ENCODE data around the gene MTMR11.

MTMR11 gene

DNA sequence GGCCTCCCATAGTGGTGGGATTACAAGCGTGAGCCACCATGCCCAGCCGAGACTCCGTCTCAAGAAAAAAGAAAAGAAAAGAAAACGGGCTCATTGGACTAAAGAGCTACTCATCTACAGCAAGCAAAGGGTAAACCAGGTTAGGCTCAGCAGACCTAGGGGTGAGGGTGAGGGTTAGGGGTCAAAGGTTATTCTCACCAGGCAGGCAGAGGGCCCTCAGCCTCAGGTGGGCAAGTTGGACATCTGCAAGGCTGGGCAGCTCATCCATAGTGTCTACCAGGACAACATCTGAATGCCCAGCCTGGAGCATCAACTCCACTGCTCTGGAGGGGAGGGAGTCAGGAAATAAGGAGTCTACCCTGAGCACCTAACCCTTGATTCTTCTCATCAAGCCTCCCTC, 3.5 kb downstream of the MTMR11 start:
- DNase-seq: no peak

DNA sequence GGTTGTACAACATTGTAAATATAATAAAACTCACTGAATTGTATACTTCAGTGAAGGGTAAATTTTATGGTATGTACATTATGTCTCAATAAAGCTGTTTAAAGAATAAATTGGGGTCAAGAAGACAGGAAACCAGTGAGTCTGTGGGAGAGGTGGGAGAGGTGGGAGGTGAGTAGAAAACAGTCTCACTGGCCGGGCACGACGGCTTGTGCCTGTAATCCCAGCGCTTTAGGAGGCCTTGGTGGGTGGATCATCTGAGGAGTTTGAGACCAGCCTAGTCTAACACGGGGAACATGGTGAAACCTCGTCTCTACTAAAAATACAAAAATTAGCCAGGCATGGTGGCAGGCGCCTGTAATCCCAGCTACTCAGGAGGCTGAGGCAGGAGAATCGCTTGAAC, 4.2 kb downstream of the MTMR11 start:
- DNase-seq: no peak

DNA sequence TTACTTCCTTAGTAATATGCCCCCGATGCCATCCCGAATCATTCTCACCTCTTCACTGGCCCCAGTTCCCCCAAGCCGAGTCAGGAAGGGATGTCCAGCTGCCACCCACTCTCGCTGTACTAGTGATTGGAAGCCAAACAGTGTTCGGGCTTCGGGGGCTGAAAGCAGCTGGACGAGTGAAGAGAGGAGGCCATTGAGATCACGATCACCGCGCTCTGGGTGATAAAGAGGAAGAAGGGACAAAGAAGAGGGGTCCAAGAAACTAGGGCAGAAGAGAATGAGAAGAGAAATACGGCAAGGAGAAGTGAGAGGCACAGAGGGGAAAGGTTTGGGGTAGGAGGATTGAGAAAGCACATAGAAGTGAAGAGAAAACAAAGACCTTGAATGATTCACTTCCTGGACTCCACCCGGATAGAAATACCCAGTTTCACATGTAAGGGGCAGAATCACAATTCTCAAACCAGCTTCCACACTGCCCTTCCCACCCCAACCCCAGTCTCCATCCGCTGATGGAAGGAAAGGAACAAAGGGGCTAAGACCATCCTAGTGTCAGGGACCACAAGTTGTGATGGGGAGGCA, 5.4 kb downstream of the MTMR11 start:
- no peak for DNase-seq

DNA sequence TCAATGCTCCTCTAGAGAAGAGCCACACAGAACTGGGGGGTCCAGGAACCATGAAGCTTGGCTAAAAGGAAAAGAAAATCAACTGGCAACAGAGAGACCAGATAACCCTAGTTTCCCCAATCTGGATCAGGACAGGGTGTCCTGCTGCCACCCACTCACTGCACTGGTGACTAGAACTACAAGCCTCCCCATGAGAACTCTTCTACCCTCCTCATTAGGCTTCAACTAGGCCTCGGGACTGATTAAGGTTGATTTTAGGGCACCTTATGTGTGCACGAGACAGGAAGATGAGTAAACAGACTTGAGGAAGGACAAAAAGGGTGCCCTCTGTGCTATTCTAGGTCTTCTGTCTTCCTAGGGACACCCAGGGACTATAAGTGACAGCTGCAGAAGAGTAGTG, 6.8 kb downstream of the MTMR11 start:
- DNase-seq: no peak

DNA sequence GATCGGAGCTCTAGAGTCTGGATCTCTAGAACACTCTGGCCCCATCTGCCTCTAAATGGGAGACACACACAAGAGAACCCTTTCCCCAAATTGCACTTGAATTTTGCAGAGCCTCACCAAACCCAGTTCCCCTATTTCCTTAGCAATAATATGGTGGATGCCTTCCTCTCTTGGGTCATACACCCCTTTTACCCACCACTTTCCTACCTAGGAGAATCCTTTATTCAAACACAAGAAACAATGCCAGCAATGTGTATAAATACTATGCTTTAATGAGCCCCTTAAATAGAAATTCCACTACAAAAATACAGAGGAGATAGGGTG, 8.3 kb downstream of the MTMR11 start:
- DNase-seq: no peak

DNA sequence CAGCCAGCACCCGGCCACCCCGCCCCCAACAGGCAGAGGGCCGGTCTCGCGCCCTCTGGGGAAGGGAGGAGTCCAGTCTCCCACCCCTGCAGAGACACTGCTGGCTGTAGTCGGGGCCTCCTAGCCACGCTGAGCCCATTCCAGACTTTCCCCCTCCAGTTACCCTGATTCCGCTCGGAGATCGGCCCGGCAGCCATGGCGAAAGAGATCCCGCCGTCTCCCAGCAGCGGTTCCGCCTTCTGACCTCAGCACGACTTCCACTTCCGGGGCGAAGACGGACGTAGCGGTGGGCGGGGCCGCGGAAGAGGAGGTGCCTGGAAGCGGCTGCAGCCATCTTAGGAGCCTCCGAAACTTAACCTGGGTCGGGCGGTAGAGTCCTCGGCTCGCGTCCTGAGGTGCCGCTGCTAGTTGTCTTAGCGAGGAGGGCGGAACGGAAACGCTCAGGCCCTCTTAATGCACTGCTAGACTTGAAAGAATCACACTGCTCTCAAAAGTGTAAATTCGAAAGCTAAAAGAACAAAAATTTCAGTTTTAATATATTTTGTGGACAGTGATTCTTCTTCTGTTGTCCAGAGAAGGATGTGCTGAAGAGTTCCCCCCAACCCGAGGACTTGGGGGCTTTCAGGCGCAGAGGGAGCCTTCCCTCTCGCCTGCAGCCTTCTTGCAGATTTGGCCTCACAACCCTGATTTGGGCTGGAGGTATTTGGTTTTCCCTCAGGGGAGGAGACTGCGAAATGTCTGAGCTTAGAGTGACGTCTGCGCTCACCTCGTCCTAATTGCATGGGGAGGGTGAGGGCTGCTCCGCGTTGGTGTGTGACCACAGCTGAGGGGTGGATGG, 8.9 kb downstream of the MTMR11 start, which contains the start of gene SF3B4:
Gene SF3B4, minus strand, starts transcription at position 241 of the 838 bp plus-strand sequence. Its CDS starts 44 bp downstream, at position 197.
- peak; percentile 95 for DNase-seq

DNA sequence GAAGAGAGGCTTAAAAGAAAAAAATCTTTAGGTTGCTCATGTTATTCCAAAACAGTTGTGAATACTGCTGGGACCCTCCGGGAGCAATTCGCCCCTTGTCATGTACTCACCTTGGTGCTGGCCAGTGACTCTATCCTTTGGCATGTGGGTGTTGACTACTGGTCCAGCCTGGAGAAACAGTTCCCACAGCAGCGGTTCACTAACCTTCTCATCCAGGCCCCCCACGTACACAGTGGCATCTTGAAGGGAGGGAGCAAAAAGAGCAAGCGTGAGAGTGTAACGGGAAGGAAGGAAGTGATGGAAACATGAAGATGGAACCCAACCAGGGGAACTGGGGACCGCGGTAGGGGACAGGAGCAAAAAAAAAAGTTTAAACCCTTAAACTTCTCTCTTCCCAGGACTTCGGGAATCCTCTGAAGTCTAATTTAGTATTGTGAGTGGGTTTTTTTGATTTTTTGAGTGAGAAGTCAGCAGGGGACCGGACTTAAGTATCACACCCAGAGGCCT, 9.6 kb downstream of the MTMR11 start:
- no peak for DNase-seq

DNA sequence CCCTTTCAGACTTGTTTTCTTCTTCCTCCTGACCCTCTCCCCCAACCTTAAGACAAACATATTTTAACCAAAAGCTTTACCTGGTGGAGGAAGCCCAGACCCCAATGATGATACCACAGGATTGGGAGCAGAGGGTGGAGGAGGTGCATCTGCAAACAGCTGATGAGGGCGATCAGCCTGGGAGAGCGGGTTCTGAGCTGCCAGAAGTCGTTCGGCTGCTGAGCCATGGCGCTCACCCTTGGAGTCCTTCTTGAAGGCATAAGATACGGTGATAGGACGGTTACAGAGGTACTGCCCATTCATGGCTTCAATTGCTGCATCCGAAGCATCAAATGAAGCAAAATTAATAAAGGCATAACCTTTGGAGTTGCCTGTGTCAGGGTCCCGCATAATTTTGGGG, 10.4 kb downstream of the MTMR11 start:
- no peak for DNase-seq

DNA sequence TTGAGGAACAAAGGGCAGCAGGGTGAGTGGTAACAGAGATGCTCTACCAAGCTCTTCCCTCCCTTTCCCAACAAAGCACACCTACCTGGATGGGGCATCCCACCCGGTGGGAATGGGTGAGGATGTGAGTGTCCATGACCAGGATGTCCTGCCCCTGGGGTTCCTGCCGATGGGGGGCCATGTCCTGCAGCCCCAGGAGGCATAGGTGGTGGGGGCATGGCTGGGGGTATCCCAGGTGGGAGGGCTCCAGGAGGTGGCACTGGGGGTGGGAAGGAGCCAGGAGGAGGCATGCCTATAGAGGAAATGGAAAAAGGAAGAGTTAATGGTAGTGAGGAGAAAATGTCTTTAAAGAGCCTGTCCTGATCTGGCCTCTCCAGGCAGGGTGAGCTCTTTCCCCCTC, 10.9 kb downstream of the MTMR11 start:
- DNase-seq: no peak

DNA sequence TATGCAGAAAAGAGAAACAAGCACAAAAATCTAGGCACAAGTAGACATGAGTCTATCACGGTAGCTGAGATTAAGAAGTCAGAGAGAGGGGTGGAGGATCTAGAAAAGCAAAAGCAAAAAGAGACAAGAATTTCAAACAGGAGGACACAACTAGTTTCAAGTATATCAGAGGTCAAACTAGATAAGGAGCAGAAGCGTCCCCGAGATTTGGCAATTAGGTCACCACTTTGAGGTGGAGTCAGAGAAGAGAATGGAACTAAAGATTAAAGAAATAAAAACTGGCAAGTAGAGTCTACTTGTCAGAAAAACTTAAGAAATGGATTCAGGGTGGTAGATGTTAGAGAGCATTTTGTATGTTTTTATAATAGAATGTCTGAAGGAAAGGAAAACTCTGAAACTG, 11.3 kb downstream of the MTMR11 start:
- no peak for DNase-seq

DNA sequence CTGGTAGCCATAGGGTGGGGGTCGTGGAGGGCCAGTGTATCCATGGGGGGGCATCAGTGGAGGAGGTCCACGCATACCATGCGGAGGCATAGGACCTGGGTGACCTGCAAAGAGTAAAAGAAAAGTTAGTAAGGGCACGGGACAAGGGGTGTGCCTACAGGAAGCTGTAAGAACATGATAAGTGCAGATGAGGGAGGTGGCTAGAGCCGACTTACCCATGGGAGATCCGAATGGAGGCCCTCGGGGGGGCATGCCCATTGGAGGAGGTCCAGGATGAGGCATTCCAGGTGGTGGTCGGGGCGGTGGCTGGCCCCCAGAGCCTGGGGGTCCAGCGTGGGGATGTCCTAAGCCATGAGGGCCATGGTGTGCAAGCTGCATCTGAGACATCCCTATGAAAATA, 13.1 kb downstream of the MTMR11 start:
- DNase-seq: no peak

DNA sequence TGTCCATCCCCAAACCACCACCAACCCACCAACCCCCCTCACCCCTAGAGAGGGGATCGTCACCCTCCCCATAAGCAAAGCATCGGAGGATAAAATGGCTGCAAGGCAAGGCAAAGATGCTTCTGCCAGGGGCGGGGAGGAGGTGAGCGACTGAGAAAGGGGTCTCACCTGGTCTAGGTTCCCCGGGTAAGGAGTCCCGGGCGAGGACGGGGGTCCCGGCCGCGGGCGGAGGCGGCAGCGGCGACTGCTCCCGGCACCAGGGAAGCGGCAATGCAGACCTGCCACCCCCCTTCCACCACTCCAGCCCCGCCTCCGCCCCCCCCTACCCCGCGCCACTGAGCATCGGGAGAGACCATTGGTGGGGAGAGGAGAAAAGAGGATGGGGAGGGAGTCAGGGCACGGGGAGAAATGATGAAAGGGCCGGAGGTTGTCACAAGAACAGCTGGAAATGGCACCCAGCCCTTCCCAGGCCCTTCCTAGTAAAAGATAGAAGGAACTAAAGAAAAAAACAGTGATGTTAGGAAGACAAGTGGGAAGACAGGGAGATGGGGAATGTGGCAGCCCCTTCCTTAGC, 19.0 kb downstream of the MTMR11 start, which contains the start of gene SV2A:
Gene SV2A, minus strand, starts transcription at position 274 of the 574 bp plus-strand sequence. CDS start 4,004 bp downstream, outside the sequence.
- DNase-seq: no peak

DNA sequence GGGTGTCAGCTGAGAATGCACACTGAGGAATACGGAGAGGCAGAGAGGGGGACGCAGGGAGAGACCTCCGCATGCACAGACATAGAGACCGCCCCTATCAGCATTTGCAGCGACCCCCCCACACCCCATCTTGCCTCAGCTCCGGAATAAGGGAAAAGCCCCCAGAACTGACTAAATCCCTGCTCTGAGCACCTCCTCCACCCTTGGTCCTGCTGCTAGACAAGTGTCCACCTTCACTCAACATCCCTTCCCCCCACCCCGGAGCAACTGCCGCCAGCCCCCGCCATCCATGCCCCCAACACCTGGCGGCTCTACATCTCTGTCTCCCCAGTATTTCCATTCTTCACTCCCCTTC, 19.8 kb downstream of the MTMR11 start:
- no peak for DNase-seq

DNA sequence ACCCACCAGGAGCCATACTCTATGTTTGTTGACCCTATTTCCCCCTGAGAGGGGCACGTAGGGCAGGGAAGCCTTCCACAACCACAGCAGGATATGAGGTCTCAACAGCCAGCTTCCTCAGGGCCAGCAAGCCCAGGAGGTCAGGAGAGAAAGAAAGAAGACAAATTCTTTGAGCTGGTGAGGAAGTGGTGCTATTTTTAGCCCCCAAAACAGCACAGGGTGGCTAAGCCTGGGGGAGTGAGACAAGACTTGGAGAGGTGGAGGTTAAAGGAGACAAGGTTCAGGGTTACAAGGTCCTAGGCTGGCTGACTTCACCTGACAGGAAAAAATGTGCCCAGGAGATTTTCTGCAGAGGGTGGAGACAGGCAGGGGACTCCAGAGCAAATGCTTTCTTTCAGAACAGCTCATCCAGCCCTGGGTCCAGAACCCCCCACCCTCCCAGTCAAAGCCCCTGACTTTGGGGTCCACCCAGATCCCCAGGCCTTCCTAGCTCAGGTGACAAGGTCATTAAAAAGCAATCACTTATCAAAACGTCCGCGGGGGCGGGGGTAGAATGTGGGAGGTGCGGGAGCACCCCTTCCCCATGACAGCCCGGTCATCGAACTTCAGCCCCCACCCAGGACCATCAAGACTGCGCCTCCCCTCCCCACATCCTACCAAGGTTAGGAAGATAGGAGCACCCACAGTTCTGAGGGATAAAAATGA, 20.3 kb downstream of the MTMR11 start:
- DNase-seq: no peak

DNA sequence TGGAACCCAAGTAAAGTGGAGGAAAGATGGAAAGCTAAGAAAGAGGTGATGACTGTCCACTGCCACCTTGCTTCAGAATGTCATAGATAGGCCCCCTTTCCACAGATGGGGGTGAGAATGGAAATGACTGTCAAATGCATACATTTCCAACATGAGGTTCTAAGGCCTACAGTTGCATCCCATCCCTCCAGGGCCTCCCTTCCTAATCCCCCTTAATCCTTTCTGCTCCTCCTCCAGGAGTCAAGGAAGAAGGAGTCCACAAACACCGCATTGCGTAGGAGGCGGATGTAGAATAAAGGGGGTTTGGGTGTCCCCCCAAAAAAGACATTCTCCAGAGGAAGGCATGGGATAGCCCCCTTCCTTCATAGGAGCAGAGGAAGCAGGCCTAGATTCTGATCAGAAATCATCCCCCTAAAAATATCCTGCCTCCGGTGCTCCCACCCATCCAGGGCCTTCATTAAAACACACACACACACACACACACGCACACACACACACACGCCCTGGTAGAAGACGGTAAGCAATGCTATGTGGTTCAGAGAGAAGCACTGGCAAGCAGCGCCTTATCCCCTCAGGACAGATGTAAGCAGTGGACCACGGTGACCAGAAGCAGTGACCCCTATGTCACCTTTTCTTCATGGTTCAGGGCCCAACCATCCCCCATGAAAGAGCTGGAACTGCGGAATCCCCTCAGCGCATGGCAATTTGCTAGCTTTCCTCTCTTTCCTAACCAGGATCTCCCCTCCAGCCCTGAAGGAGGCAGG, 21.1 kb downstream of the MTMR11 start:
- no peak for DNase-seq

DNA sequence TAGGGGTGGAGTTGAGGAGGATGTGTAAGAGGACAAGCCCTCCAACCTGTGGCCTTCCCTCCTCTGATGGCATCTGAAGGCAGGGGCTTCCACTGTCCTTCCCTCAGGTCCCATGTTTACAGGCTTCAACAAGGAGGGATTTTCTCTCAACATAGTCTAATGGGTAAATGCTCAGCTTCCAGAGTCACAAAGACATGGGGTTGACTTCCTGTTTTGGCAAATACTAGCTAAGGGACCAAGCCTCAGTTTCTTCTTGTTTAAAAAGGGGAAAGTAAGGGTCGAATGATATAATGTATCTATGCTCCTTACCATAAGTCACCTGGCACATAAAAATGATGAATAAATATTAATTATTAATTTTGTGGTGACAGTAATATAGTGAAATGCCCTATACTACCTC, 22.1 kb downstream of the MTMR11 start:
- no peak for DNase-seq

DNA sequence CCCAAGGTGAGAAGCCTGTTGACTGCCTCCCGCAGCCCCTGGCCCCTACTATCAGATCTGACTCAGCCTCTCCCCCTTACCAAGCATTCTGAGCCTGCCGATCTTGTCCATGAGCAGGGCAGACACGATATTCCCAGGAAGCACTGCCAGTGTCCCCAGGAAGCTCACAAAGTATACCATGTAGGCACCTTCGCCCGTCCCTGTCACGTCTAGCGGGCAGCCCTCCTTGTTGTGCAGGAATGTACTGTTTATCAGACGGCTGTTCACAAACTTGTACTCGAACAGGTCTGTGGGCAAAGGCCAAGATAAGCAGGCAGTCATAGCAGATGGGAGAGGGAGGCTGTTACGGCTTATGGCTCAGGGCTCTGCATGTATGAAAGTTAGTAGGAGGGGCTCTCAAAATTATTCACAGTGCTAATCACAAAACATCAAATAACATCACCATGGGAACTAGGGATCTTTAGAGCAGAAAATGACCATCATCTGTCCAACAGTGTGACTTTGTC, 30.1 kb downstream of the MTMR11 start:
- DNase-seq: no peak

DNA sequence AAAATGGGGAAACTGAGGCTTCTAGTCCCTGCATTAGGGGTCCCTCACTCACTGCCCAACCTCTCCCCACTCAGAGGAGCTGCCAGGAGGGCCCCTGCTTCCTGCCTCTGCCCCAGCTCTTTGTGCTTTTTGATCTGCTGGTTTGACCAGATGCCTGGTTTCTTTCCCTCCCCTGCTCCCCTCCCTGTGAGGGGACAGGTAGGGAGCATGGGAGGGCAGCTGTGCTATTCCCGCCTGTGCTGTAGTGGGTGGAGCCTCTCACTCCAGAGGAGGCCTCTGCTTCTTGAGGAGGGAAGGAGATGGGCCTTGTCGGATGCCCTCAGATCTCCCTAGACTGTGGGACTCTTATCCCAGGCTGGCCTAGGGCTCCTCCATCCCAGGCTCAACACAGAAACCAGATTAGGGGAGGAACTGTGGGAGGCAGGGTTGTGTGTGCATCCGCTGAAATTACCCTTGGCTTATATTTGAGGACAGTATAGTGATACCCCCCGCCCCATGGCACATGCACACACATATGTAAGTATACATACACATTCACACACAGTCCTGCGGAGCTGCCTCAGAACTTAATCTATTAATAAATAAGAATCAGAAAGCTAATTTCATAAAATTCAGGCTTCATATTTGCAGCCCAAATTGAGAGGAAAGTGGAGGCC, 32.7 kb downstream of the MTMR11 start:
- no peak for DNase-seq

DNA sequence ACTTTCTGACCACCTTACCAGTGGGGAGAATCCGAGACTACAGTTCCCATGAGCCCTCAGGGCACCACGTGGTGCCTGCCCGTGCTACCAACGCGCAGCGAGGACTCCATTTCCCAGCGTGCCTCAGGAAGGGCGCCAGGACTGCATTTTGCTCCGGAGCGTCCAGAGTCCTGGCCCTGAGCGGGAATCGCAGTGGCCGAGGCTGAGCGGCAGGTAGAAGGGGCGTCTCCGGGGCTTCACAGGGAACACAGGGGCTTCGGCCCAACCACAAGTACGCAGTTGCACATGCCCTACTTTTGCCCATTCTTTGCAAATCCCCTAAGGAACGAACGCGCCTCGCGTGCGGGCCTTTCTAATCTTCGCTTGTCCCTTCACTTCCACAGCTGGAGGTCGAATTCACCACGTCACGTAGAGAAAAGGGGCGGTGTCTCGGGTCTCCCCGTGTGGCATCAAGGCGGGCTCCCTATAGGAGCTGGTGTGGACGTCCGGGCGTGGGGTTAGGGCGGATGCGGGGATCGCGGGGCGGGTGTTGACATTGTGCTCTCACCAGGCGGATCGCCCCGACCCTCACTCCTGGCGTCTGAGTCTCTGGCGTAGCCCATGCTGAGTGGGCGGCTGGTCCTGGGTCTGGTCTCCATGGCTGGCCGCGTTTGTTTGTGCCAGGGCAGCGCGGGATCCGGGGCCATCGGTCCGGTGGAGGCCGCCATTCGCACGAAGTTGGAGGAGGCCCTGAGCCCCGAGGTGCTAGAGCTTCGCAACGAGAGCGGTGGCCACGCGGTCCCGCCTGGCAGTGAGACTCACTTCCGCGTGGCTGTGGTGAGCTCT, 37.0 kb downstream of the MTMR11 start, which contains the start of gene BOLA1:
Gene BOLA1, plus strand, starts transcription at position 109 of the 825 bp plus-strand sequence. Its CDS starts 492 bp downstream, at position 601.
- DNase-seq: peak; percentile 82

DNA sequence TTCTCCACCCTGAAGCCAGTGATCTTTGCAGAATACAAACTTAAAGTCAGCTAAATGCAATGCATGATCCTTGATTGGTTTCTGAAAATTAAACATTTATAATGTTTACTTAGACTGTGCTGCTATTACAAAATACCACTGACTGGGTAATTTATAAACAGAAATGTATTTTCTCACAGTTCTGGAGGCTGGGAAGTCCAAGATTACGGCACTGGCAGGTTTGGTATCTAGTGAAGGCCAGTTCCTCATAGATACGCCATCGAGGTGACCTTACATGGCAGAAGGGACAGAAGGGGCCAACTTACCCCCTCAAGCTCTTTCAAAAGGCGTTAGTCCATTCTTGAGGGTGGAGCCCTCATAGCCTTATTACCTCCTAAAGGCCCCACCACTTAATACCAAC, 40.1 kb downstream of the MTMR11 start:
- no peak for DNase-seq

DNA sequence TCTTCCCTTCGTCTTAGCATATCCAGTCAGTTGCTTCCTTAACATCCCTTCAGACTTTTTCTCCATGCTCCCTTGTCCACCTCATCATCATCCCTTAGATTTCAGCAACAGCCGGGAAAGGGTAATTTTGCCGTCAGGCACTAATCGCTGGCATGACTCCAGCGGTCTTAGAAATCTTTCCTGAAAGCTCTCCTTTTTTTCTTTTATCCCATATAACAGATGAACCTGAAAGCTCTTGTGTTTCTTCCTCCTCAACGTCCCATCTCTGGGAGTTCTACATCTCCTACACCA, 47.7 kb downstream of the MTMR11 start:
- DNase-seq: no peak
